ENCODE results near the gene DNAL1.
A peak's percentile ranks its signal among the peaks of the same experiment; 100 is the strongest.

DNAL1 gene

GRCh38 chr14:73745571-73746519, 101.1 kb downstream of the DNAL1 start:
- no peak for DNase-seq

- DNase-seq, result no peak
Observed at GRCh38 chr14:73746520-73747378, 102.0 kb downstream of the DNAL1 start.

- no peak for DNase-seq
Observed at GRCh38 chr14:73747379-73748211, 102.8 kb downstream of the DNAL1 start.

- no peak for DNase-seq
Observed at GRCh38 chr14:73748858-73749357, 104.1 kb downstream of the DNAL1 start.

GRCh38 chr14:73749706-73750530, 105.1 kb downstream of the DNAL1 start:
- no peak for DNase-seq

GRCh38 chr14:73750531-73750901, 105.7 kb downstream of the DNAL1 start:
- no peak for DNase-seq

GRCh38 chr14:73751157-73751691, 106.4 kb downstream of the DNAL1 start:
- DNase-seq, result no peak

- peak; percentile 53 for DNase-seq
Observed at GRCh38 chr14:73752297-73752992, 107.7 kb downstream of the DNAL1 start.
